Osteocyte (in vitro differentiated cells): Measurements from ENCODE around the gene RNF20. TPM values are rescaled to one million over a fixed set of nuclear protein-coding genes. Genes with fewer than 3 reads are reported as not detected.

Experiments used
- DNase-seq: peaks from one replicate; pipeline ENCODE4 v3.0.0; 2021; ENCODE audit warnings: mixed read lengths; ENCODE audit not compliant: unreplicated experiment; ENCODE audit errors: extremely low spot score
- H3K27ac Mint-ChIP-seq: one replicate; pipeline ENCODE4 v1.8.0; 2021; ENCODE audit warnings: mild to moderate bottlenecking, mixed read lengths; ENCODE audit not compliant: unreplicated experiment
- H3K27me3 Mint-ChIP-seq: one replicate; pipeline ENCODE4 v1.8.0; 2021; ENCODE audit warnings: mixed read lengths; ENCODE audit not compliant: unreplicated experiment
- H3K36me3 Mint-ChIP-seq: one replicate; pipeline ENCODE4 v1.8.0; 2021; ENCODE audit warnings: mixed read lengths; ENCODE audit not compliant: unreplicated experiment
- H3K4me1 Mint-ChIP-seq: one replicate; pipeline ENCODE4 v1.8.0; 2021; ENCODE audit warnings: mixed read lengths; ENCODE audit not compliant: unreplicated experiment
- H3K4me3 Mint-ChIP-seq: one replicate; pipeline ENCODE4 v1.8.0; 2021; ENCODE audit warnings: mild to moderate bottlenecking, moderate library complexity, mixed read lengths; ENCODE audit not compliant: unreplicated experiment
- H3K9me3 Mint-ChIP-seq: one replicate; pipeline ENCODE4 v1.8.0; 2021; ENCODE audit warnings: mixed read lengths; ENCODE audit not compliant: unreplicated experiment
- CTCF ChIP-seq: fragments of 200-600 bp; sonication (generic); IDR thresholded peaks from 2 replicates; pipeline ENCODE4 v1.5.0; 2021; ENCODE audit warnings: antibody characterized with exemption, mild to moderate bottlenecking, moderate library complexity
- long read RNA-seq: library from polyadenylated mRNA; unstranded; transcript quantifications from one replicate; pipeline ENCODE4 v2.0.0, GENCODE V29; 2021
- total RNA-seq: library from RNA; stranded (reverse); gene quantifications from 2 replicates; pipeline ENCODE4 v1.2.1, GENCODE V29; 2021

Gene RNF20
- 52.1 and 54.7 TPM in 2 replicates for total RNA-seq
- long read RNA-seq, transcript RNF20-202 (20 exons, 3,940 nt): major isoform, 51 of 516 reads
- long read RNA-seq, partial matches to known transcripts: 429 of 516 reads
- long read RNA-seq, other reads (novel, unspliced or antisense): 35 of 516 reads

DNA sequence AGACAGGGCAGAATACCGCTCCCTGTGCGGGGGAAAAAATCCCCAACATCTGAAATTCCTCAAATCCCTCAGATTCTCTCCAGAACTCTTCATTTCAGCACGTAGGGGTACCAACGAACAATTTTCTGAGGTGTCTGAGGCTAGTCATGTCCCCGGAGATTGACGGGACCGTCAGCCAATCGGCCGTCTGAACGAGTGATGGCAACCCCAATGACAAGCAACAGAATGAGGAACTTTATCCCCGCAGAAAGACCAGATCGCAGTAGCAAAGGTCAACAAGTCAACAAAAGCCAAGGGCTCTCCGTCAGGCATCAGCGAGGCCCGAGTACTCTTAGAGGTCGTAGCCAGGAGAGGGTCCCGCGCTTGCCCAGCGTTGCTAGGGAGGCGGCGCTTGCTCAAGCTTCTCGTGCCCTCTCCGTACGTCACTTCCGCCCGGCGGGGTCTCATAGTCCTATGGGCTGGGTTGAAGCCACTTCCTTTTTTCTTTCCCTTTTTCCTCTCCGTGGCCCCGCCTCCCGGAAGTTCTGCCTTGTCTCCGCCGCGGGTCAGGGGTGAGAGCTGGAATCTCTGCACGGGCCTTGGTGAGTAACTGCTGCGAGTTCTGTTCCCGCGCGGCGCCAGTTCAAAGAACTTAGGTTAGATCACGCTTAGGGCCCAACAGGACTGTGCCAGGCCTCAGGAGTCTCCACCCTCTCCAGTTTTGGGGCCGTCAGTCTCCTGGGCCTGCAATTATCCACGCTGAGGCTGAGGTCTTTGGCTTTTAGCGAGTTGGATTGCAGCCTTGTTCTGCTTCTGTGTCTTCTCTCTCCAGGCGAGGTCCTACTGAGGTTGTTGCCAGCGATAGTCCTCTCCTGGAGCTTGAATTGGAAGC, at the start of gene RNF20:
TSS of gene RNF20 (plus strand) at position 520 of the 871 bp plus-strand sequence. CDS start 1,571 bp downstream, outside the sequence.
- Mint-ChIP-seq H3K9me3 (no peaks in the 10 kb centered on the region), H3K27me3 (no peaks in the 10 kb centered on the region), H3K4me3 (peak within 1 kb of the TSS; percentile 87), H3K36me3 (peaks cover 5% of the 10 kb centered on the region), H3K27ac (peak within 1 kb of the TSS; percentile 98), H3K4me1 (peaks cover 22% of the 10 kb centered on the region)
- no peak for TF ChIP-seq CTCF
- DNase-seq: peak; percentile 99

- no peak overlapping the region for H3K27ac Mint-ChIP-seq
- TF ChIP-seq CTCF: no peak
- H3K4me3 Mint-ChIP-seq: no peak overlapping the region
Observed at GRCh38 chr9:101484046-101484445, 49.6 kb upstream of the RNF20 start.

DNA sequence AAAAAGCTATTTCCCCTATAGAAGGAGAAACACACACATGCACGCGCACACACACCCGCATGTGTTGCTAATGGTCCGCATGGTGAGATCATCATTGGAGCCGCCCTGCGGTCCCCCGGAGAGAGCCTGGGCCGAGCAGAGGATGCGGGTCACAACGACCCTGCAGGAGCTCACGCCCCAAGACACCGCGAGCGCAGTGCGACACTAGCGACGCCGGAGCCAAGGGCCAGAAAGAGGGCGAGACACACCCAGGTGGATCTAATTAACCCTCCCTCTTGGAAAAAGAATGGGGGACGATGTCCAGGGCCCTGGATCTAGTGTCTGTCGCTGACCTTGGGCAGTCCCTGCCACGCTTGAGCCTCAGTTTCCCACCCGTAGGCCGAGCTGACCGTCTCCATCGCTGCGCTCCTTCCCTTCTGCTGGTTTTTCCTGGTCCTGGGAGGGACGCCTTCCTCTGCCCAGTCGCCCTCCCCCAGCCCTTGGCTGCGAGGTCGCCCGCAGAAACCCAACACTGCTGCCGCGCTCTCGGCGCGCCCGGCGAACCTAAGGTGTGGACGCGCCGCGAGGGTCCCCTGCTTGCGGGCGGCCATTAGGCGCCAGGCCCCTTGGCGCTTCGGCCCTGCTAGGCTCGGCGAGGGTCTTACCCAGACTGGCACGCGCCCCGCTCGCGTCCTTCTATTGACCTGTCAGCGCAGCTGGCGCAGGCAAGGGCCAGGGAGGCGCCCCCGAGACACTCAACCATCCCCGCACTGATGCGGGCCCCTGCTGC, 47.5 kb upstream of the RNF20 start:
- Mint-ChIP-seq H3K4me1 (peaks cover 28% of the 10 kb centered on the region), H3K27ac (peak overlapping the region; percentile 95), H3K27me3 (no peaks in the 10 kb centered on the region), H3K4me3 (peak overlapping the region; percentile 97), H3K36me3 (peaks cover 3% of the 10 kb centered on the region), H3K9me3 (no peaks in the 10 kb centered on the region)
- DNase-seq: peak; percentile 87
- no peak for TF ChIP-seq CTCF

More at GRCh38 chr9:101484046-101484445, 49.6 kb upstream of the RNF20 start:
- peaks cover 3% of the 10 kb centered on the region for H3K36me3 Mint-ChIP-seq
- H3K9me3 Mint-ChIP-seq: no peaks in the 10 kb centered on the region
- DNase-seq: no peak
- no peaks in the 10 kb centered on the region for H3K27me3 Mint-ChIP-seq
- H3K4me1 Mint-ChIP-seq: peaks cover 37% of the 10 kb centered on the region

GRCh38 chr9:101486693-101487442, 46.8 kb upstream of the RNF20 start:
- Mint-ChIP-seq H3K4me3 (peak overlapping the region; percentile 97), H3K4me1 (peaks cover 28% of the 10 kb centered on the region), H3K36me3 (peaks cover 3% of the 10 kb centered on the region), H3K27me3 (no peaks in the 10 kb centered on the region), H3K9me3 (no peaks in the 10 kb centered on the region), H3K27ac (peak overlapping the region; percentile 95)
- DNase-seq: peak; percentile 89
- peak; percentile 54 for TF ChIP-seq CTCF
